Stimulated activated CD8-positive, alpha-beta memory T cell treated with anti-CD3 and anti-CD28 coated beads, Interleukin-4, amount 100 ng/mL, for 4 hours (primary cell): ENCODE measurements around the gene SLC7A8.
"Not testable (repeated sequence)": the region's sequence is repeated elsewhere in the genome, so short reads cannot be mapped to it uniquely, and the experiment has no call there.

Experiments
- DNase-seq, 2 donors: peaks; one replicate each; pipeline ENCODE4 v3.0.0-alpha.2; 2020; ENCODE audit warnings: low read depth in 2 of 2, low spot score in 1 of 2

SLC7A8 gene

GRCh38 chr14:23115039-23115731 is 68.3 kb downstream of the SLC7A8 start:
- no peak for DNase-seq

DNA sequence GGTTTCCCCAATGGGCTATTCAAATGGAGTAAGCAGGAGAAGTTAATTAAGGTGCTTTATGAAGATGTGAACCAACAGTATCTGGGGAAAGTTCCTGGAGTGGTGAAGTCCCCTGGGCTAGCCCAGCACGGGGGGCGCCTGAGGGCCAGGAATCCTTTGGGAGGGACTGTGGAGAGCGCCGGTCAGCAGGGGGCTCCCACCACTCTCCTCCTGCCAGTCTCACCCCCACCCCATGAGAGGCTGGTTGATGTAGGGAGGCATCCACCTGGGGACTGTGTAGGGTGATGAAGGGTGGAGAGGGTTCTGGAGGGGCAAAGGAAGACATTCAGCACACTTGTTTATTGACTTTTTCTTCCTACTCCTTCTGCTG is 68.8 kb downstream of the SLC7A8 start:
- no peak for DNase-seq

GRCh38 chr14:23114120-23114458 is 69.4 kb downstream of the SLC7A8 start:
- no peak for DNase-seq

DNA sequence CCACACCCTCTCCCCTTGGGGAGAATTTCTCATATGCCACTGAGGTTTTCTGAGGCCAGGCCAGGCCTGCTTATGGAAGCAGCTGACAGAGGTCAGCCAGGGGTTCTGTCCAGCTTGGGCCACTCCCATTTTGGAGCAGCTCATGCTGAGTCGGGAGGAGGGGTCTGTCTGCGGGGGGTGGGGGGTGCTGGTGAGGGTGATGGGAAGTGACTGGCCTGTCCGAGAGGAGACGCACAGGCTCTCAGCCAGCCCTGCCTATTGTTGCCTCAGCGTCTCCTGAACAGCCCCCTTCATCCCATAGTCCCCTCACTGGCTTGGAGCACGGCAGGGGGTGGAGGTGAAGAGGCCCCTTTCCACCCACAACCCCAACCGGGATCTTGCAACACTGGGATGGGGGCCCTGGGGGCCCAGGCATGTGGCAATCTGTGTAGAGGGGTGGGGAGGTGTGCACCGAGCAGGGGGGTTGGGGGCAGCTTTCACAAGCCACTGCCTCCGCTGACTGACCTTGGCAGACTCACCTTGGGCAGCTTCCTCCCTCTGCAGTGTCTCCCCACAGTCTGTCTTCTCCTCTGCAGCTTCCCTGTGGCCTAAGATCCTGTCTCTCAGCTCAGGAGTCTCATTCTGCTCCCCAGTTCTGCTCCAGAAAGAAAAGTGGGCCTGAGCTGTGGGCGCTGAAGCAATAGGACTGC is 69.9 kb downstream of the SLC7A8 start:
- no peak for DNase-seq

- no peak for DNase-seq
These were observed 70.9 kb downstream of the SLC7A8 start for GRCh38 chr14:23112359-23113178.

- DNase-seq: no peak
These were observed 72.7 kb downstream of the SLC7A8 start for GRCh38 chr14:23110579-23111365.

DNA sequence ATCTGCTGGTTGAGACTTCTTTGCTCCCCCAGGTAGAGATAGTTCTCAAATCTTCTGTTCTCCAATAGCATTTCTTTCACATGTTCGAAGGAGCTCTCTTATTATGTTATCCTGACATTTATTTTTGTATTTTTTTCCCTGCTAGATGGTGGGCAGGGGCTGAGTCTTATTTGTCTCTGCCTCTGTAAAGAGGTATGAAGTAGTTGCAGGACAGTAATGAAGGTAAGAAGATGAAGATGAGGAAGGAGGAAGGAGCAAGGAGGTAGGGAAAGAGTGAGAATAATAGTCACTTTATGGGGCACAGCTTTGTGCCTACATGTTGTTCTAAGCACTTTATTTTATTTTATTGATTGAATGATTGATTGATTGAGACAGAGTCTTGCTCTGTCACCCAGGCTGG is 73.7 kb downstream of the SLC7A8 start:
- no peak for DNase-seq

DNA sequence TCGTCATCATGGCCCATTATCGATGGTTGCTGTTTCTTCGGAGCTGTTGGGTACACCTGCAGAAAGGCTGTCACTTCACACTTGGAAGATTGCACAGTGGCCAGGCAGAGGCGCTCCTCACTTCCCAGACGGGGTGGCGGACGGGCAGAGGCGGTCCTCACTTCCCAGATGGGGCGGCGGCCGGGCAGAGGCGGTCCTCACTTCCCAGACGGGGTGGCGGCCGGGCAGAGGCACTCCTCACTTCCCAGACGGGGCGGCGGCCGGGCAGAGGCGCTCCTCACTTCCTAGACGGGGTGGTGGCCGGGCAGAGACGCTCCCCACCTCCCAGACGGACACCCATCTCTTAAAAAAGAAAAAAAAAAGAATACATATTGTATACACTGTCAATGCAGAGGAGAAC is 75.3 kb downstream of the SLC7A8 start:
- not testable (repeated sequence) for DNase-seq

DNA sequence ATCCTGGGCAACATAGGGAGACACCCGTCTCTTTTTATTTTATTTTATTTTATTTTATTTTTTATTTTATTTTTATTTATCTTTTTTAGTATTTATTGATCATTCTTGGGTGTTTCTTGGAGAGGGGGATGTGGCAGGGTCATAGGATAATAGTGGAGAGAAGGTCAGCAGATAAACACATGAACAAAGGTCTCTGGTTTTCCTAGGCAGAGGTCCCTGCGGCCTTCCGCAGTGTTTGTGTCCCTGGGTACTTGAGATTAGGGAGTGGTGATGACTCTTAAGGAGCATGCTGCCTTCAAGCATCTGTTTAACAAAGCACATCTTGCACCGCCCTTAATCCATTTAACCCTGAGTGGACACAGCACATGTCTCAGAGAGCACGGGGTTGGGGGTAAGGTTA is 75.8 kb downstream of the SLC7A8 start:
- DNase-seq: not testable (repeated sequence)

- DNase-seq: no peak
These were observed 76.8 kb downstream of the SLC7A8 start for GRCh38 chr14:23106747-23107045.

GRCh38 chr14:23105348-23105824 is 78.1 kb downstream of the SLC7A8 start:
- no peak for DNase-seq

- DNase-seq: no peak
These were observed 78.7 kb downstream of the SLC7A8 start, which contains the start of gene CIROP for GRCh38 chr14:23104591-23105347. Gene CIROP, minus strand, starts transcription at chr14:23104989. Its CDS starts 69 bp downstream, at chr14:23104920.

DNA sequence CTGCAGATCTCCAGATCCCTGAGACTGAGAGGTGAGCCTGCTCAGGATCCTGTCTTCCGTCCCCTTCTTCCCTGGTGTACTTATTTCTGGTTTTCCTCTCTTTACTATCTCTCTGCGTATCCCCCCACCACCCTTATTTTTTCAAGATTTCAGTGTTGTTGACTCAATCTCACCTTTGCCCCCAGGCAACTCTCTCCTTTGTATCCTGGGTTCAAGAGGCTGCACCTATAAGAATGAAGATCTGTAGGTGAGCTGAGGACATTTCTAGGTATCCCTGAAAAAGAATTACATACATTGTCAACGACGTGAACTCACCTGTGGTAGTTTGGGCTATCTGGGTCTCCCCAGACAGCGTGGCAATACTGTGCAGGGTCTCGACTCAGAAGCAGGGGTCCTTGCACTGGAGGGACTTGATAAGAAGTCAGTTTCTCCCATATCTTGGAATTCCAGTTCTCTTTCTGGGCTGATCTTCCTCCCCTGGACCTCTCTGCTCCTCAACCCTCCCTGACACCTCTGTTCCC is 79.3 kb downstream of the SLC7A8 start:
- no peak for DNase-seq

DNA sequence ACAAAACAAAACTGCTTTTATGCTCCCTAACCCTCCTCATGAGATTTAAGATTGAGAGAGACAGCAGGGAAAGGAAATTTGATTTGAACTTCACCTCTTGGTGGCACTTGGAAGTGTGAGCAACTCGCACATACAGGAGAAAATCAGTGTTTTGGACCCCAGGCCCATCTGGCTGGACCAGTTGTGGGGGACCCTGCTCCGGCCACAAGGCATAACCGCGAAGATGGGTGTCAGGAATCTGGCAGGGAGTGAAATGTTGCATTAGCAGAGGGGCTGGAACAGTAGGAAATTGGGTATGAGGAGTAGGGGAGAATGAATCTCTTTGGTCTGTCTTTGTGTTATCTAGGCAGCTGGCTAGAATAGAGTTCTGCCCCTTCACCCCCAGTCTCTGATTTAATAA is 79.9 kb downstream of the SLC7A8 start:
- DNase-seq: no peak

GRCh38 chr14:23102801-23103200 is 80.7 kb downstream of the SLC7A8 start:
- no peak for DNase-seq

DNA sequence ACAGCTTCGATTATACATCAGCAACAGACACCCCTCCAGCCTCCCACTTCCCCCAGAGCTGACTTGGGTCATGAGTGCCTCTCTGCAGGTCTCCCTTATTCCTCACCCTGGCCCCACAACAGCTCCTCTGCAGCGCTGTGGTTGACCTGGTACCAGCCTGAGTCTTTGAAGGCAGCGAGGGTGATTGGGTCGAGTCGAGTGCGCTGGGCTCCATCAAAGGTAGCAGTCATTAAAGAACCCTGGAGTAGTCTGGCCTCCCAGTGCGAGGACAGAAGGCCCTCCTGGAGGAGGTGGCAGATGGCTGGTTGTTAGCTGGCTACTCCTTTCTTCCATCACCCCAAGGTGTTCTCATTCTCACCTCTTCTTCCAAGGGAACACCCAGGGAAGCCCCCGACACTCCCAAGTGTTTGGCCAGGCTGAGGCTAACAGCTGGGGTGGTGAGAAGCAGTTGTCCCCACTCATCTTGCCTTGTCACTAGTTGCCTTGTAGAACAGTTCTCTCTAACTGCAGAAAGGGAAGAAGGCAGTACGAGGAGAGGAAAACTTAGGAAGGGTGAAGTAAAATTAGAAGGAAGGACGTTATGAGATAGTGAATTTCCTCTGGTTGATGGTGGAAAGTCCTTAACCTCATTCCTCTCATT is 81.4 kb downstream of the SLC7A8 start:
- DNase-seq: no peak

DNA sequence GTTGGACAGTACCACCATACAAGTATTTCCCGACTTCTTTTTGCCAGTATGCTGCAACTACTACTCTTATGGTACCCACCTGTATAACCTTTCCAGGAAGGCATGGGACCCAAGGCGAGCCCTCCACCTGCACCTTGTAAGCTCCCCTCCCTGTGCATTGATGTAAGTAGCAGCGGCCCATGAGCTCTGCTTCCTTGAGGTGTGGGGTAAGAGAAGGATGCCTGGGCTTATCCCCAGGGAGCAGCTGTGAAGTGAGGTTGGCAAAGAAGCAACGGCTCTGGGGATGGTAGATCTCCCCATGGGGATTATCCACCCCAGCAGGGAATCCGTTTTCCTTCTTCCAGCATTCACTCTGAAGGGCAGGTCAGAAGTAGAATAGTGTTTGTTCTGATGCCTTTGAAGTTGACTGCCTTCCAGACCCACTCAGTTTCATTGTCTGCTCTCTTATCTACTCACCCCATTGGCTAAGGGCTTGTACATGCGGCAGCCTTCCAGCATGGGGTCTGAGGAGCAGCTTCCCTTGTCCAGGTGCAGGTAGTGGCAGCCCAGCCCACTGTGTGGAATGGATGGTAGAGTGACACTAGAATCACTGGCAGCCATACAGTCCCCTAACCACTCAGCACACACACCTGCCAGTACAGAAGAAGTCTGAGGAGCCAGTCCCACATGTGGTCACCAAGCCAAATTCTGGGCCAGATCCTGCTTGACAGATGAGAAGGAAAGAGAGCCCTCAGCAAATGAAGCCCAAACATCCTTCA is 82.1 kb downstream of the SLC7A8 start:
- no peak for DNase-seq

GRCh38 chr14:23099212-23099861 is 84.1 kb downstream of the SLC7A8 start:
- no peak for DNase-seq

DNA sequence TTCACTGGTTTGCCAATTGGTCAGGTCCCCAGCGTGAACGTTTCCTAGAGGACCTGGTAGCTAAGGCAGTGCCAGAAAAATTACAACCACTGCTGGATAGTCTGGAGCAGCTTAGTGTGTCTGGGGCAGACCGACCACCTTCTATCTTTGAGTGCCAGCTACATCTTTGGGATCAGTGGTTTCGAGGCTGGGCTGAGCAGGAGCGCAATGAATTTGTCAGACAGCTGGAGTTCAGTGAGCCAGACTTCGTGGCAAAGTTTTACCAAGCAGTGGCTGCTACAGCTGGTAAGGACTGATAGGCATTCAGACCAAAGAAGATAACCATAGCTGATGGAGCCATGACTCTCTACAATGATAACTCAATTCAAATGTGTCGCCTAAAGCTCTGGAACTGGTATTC is 85.7 kb downstream of the SLC7A8 start:
- DNase-seq: no peak
